CD4-positive, CD25-positive, alpha-beta regulatory T cell (primary cell): Measurements from ENCODE around the gene CHD1. TPM values are rescaled to one million over a fixed set of nuclear protein-coding genes. Genes with fewer than 3 reads are reported as not detected.

ENCODE experiments used
- ATAC-seq, 2 donors: fragments of 150-1000 bp; cut with Tn5 transposase; one replicate each; pipeline ENCODE4 v1.10.0; 2021; ENCODE audit warnings: low read depth in 2 of 2, moderate number of reproducible peaks in 2 of 2, moderate library complexity in 1 of 2
- DNase-seq, 3 donors: peaks; one replicate each; pipeline versions ENCODE4 v3.0.0 to v3.0.0-alpha.2; 2012 to 2022; ENCODE audit warnings: mixed read lengths in 1 of 3
- H3K27ac ChIP-seq: one replicate; pipeline ENCODE4 v1.7.0; 2013; ENCODE audit warnings: mild to moderate bottlenecking, low read length; ENCODE audit not compliant: insufficient read depth, poor library complexity, severe bottlenecking
- H3K27me3 ChIP-seq: one replicate; pipeline ENCODE4 v1.7.0; 2013; ENCODE audit warnings: low read length; ENCODE audit not compliant: control insufficient read depth, insufficient read depth
- H3K36me3 ChIP-seq: one replicate; pipeline ENCODE4 v1.7.0; 2013; ENCODE audit warnings: mild to moderate bottlenecking, low read length, moderate library complexity; ENCODE audit not compliant: control insufficient read depth, insufficient read depth
- H3K4me1 ChIP-seq: 2 replicates; pipeline ENCODE4 v1.7.0; 2013; ENCODE audit warnings: mild to moderate bottlenecking, low read length; ENCODE audit not compliant: insufficient read depth, control insufficient read depth, poor library complexity, severe bottlenecking
- H3K4me3 ChIP-seq: one replicate; pipeline ENCODE4 v1.7.0; 2013; ENCODE audit warnings: low read depth, mild to moderate bottlenecking, low read length, moderate library complexity
- H3K9me3 ChIP-seq, 2 experiments: 1 replicate in 1 of 2; 2 replicates in 1 of 2; pipeline ENCODE4 v1.7.0; 2013; ENCODE audit warnings: low read length in 2 of 2, mild to moderate bottlenecking in 1 of 2, moderate library complexity in 1 of 2; ENCODE audit not compliant: control insufficient read depth in 2 of 2
- H3K27ac Mint-ChIP-seq, 3 donors: one replicate each; pipeline ENCODE4 v1.8.0; 2020 to 2022; ENCODE audit warnings: mild to moderate bottlenecking in 3 of 3, mixed read lengths in 3 of 3, moderate library complexity in 2 of 3
- H3K27me3 Mint-ChIP-seq: one replicate; pipeline ENCODE4 v1.8.0; 2022; ENCODE audit warnings: mild to moderate bottlenecking, mixed read lengths
- H3K36me3 Mint-ChIP-seq: one replicate; pipeline ENCODE4 v1.8.0; 2020; ENCODE audit warnings: mixed read lengths
- H3K4me1 Mint-ChIP-seq, 4 donors: one replicate each; pipeline ENCODE4 v1.8.0; 2020 to 2022; ENCODE audit warnings: mixed read lengths in 4 of 4, mild to moderate bottlenecking in 1 of 4
- H3K4me3 Mint-ChIP-seq, 4 donors: one replicate each; pipeline ENCODE4 v1.8.0; 2020 to 2022; ENCODE audit warnings: mild to moderate bottlenecking in 4 of 4, mixed read lengths in 4 of 4, moderate library complexity in 3 of 4
- H3K9me3 Mint-ChIP-seq, 7 donors: one replicate each; pipeline ENCODE4 v1.8.0; 2020 to 2022; ENCODE audit warnings: mixed read lengths in 7 of 7, mild to moderate bottlenecking in 3 of 7, moderate library complexity in 2 of 7
- polyA plus RNA-seq, 4 donors: library from polyadenylated mRNA; unstranded; fragments of 300-500 nt; fragmentation: Illumina TruSeq; gene quantifications; one replicate each; pipeline ENCODE4 v1.2.3, GENCODE V29; 2021
- total RNA-seq: library from RNA; stranded (reverse); gene quantifications from one replicate; pipeline ENCODE4 v1.2.3, GENCODE V29; 2022

CHD1 gene
- total and polyA plus RNA-seq, 5 donors from 2014 or later = 7.8 to 172 (median 9.1) TPM

- no peaks in the 10 kb centered on the region for H3K9me3 ChIP-seq
- Mint-ChIP-seq H3K36me3 (peaks cover 53% of the 10 kb centered on the region), H3K27me3 (no peaks in the 10 kb centered on the region), H3K4me3 (no peak overlapping the region), H3K4me1 (peaks cover 9 to 26% (median 18%) of the 10 kb centered on the region in 4 donors), H3K27ac (no peak overlapping the region), H3K9me3 (no peaks in the 10 kb centered on the region)
- H3K36me3 ChIP-seq = peaks cover 98% of the 10 kb centered on the region
- no peak overlapping the region for H3K27ac ChIP-seq
- DNase-seq (no peak), ATAC-seq (no peak)
- H3K4me3 ChIP-seq = no peak overlapping the region
- no peaks in the 10 kb centered on the region for H3K27me3 ChIP-seq
- no peaks in the 10 kb centered on the region for H3K4me1 ChIP-seq
Observed at GRCh38 chr5:98891591-98891990, 37.2 kb downstream of the CHD1 start.

GRCh38 chr5:98880598-98880997 is 48.2 kb downstream of the CHD1 start:
- ATAC-seq = no peak
- H3K4me3 ChIP-seq = no peak overlapping the region
- peaks cover 93% of the 10 kb centered on the region for H3K36me3 ChIP-seq
- Mint-ChIP-seq H3K4me1 (peaks cover 11 to 26% (median 21%) of the 10 kb centered on the region in 4 donors), H3K27me3 (no peaks in the 10 kb centered on the region), H3K4me3 (no peak overlapping the region), H3K9me3 (no peaks in the 10 kb centered on the region), H3K27ac (peak overlapping the region in 2 of 3 donors; percentile 72 to 78), H3K36me3 (peaks cover 57% of the 10 kb centered on the region)
- H3K9me3 ChIP-seq = no peaks in the 10 kb centered on the region
- H3K4me1 ChIP-seq = no peaks in the 10 kb centered on the region
- no peak overlapping the region for H3K27ac ChIP-seq
- DNase-seq = no peak
- no peaks in the 10 kb centered on the region for H3K27me3 ChIP-seq

GRCh38 chr5:98880151-98880550 is 48.7 kb downstream of the CHD1 start:
- Mint-ChIP-seq H3K9me3 (no peaks in the 10 kb centered on the region), H3K36me3 (peaks cover 54% of the 10 kb centered on the region), H3K4me3 (no peak overlapping the region), H3K27ac (peak overlapping the region in 1 of 3 donors; percentile 26), H3K27me3 (no peaks in the 10 kb centered on the region), H3K4me1 (peaks cover 11 to 26% (median 21%) of the 10 kb centered on the region in 4 donors)
- DNase-seq (peak in 1 of 3 donors; percentile 5), ATAC-seq (no peak)
- H3K27me3 ChIP-seq = no peaks in the 10 kb centered on the region
- H3K4me3 ChIP-seq = no peak overlapping the region
- no peaks in the 10 kb centered on the region for H3K4me1 ChIP-seq
- peaks cover 93% of the 10 kb centered on the region for H3K36me3 ChIP-seq
- no peak overlapping the region for H3K27ac ChIP-seq
- H3K9me3 ChIP-seq = no peaks in the 10 kb centered on the region

GRCh38 chr5:98877600-98877999 is 51.2 kb downstream of the CHD1 start:
- no peak overlapping the region for H3K27ac ChIP-seq
- Mint-ChIP-seq H3K4me1 (peaks cover 8 to 22% (median 19%) of the 10 kb centered on the region in 4 donors), H3K36me3 (peaks cover 54% of the 10 kb centered on the region), H3K4me3 (no peak overlapping the region), H3K9me3 (no peaks in the 10 kb centered on the region), H3K27ac (peak overlapping the region in 1 of 3 donors; percentile 38), H3K27me3 (no peaks in the 10 kb centered on the region)
- no peak overlapping the region for H3K4me3 ChIP-seq
- H3K36me3 ChIP-seq = peaks cover 99% of the 10 kb centered on the region
- DNase-seq (no peak), ATAC-seq (no peak)
- no peaks in the 10 kb centered on the region for H3K4me1 ChIP-seq
- H3K27me3 ChIP-seq = no peaks in the 10 kb centered on the region
- no peaks in the 10 kb centered on the region for H3K9me3 ChIP-seq

GRCh38 chr5:98872674-98873073 is 56.1 kb downstream of the CHD1 start:
- Histone ChIP-seq H3K36me3 (peaks cover 95% of the 10 kb centered on the region), H3K9me3 (no peaks in the 10 kb centered on the region), H3K4me3 (no peak overlapping the region), H3K4me1 (no peaks in the 10 kb centered on the region), H3K27me3 (no peaks in the 10 kb centered on the region), H3K27ac (no peak overlapping the region)
- DNase-seq = no peak
- H3K36me3 Mint-ChIP-seq = peaks cover 50% of the 10 kb centered on the region
- no peak overlapping the region for H3K4me3 Mint-ChIP-seq
- no peak for ATAC-seq
- no peaks in the 10 kb centered on the region for H3K9me3 Mint-ChIP-seq
- H3K4me1 Mint-ChIP-seq = peaks cover 7 to 20% (median 10%) of the 10 kb centered on the region in 4 donors
- H3K27me3 Mint-ChIP-seq = no peaks in the 10 kb centered on the region
- H3K27ac Mint-ChIP-seq = no peak overlapping the region

GRCh38 chr5:98865690-98866089 is 63.1 kb downstream of the CHD1 start:
- H3K27ac ChIP-seq = no peak overlapping the region
- no peaks in the 10 kb centered on the region for H3K9me3 ChIP-seq
- peaks cover 93% of the 10 kb centered on the region for H3K36me3 ChIP-seq
- no peak overlapping the region for H3K4me3 ChIP-seq
- DNase-seq = no peak
- H3K27me3 Mint-ChIP-seq = no peaks in the 10 kb centered on the region
- H3K36me3 Mint-ChIP-seq = peaks cover 44% of the 10 kb centered on the region
- peak overlapping the region in 1 of 3 donors; percentile 40 for H3K27ac Mint-ChIP-seq
- no peak for ATAC-seq
- peaks cover 5 to 24% (median 10%) of the 10 kb centered on the region in 4 donors for H3K4me1 Mint-ChIP-seq
- no peak overlapping the region for H3K4me3 Mint-ChIP-seq
- no peaks in the 10 kb centered on the region for H3K27me3 ChIP-seq
- no peaks in the 10 kb centered on the region for H3K4me1 ChIP-seq
- H3K9me3 Mint-ChIP-seq = no peaks in the 10 kb centered on the region

- H3K9me3 Mint-ChIP-seq = peaks cover 0 to 1% (median 0%) of the 10 kb centered on the region in 7 donors
- no peak overlapping the region for H3K4me3 Mint-ChIP-seq
- Histone ChIP-seq H3K4me1 (no peaks in the 10 kb centered on the region), H3K27ac (no peak overlapping the region), H3K9me3 (peaks cover 0 to 13% of the 10 kb centered on the region in 2 experiments), H3K4me3 (no peak overlapping the region), H3K27me3 (no peaks in the 10 kb centered on the region), H3K36me3 (no peaks in the 10 kb centered on the region)
- no peaks in the 10 kb centered on the region for H3K36me3 Mint-ChIP-seq
- no peaks in the 10 kb centered on the region for H3K27me3 Mint-ChIP-seq
- no peak overlapping the region for H3K27ac Mint-ChIP-seq
- DNase-seq = no peak
- ATAC-seq = no peak
- peaks cover 0 to 2% (median 0%) of the 10 kb centered on the region in 4 donors for H3K4me1 Mint-ChIP-seq
Observed at GRCh38 chr5:98847054-98847453, 81.8 kb downstream of the CHD1 start.

- Histone ChIP-seq H3K36me3 (no peaks in the 10 kb centered on the region), H3K4me3 (no peak overlapping the region), H3K9me3 (peaks cover 0 to 13% of the 10 kb centered on the region in 2 experiments), H3K4me1 (no peaks in the 10 kb centered on the region), H3K27ac (no peak overlapping the region), H3K27me3 (no peaks in the 10 kb centered on the region)
- H3K27me3 Mint-ChIP-seq = no peaks in the 10 kb centered on the region
- peaks cover 0 to 2% (median 0%) of the 10 kb centered on the region in 4 donors for H3K4me1 Mint-ChIP-seq
- peaks cover 0 to 1% (median 0%) of the 10 kb centered on the region in 7 donors for H3K9me3 Mint-ChIP-seq
- H3K36me3 Mint-ChIP-seq = no peaks in the 10 kb centered on the region
- DNase-seq (no peak), ATAC-seq (no peak)
- no peak overlapping the region for H3K4me3 Mint-ChIP-seq
- no peak overlapping the region for H3K27ac Mint-ChIP-seq
Observed at GRCh38 chr5:98846520-98846919, 82.3 kb downstream of the CHD1 start.
